ENCODE data around the gene ASNSD1.
"Not testable (repeated sequence)": the region's sequence is repeated elsewhere in the genome, so short reads cannot be mapped to it uniquely, and the experiment has no call there.

Gene ASNSD1

DNA sequence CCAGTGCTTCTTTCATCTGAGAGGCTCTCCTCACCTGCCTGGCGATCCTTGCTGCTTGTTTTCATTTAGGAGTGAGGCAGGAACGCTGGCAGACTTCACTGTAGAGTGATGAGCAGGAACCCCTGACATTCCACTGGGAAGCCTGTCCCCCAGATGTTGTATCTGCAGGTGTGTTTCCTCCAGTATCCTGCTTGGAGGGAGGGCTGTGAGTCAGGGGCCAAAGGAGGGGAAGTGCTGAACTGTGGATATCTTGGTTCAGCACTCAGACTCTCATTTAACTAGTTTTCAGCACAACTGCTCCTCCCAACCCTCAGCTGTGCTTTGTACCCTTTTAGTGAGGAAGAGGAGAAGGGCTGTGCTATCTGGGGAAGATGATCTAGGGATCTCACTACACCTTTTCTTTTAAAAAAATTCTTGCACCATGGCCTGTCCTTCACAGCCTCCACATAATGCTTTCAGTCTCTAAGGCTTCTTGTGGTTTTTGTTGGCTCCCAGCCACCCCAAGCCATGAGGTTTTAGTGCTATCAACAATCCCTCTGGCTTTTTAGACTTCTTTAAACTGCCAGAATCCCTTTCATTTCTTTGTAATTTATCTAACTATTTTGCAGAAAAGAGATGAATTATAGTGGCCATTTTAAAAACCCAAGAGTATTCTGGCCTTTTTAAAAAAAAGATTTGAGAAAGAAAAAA is 24.4 kb downstream of the ASNSD1 start:
- DNase-seq (ENCODE audit: low read depth in 3 of 3): no peak

DNA sequence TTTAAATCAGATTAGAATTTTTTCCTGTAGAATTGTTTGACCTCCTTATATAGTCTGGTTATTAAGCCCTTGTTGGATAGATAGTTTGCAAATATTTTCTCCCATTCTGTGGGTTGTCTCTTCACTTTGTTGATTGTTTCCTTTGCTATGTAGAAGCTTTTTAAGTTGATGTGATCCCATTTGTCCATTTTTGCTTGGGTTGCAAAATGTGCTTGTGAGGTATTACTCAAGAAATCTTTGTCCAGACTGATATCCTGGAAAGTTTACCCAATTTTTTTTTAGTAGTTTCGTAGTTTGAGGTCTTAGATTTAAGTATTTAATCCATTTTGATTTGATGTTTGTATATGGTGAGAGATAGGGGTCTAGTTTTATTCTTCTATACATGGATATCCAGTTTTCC is 26.5 kb downstream of the ASNSD1 start:
- not testable (repeated sequence) for DNase-seq (ENCODE audit: low read depth in 3 of 3)

DNA sequence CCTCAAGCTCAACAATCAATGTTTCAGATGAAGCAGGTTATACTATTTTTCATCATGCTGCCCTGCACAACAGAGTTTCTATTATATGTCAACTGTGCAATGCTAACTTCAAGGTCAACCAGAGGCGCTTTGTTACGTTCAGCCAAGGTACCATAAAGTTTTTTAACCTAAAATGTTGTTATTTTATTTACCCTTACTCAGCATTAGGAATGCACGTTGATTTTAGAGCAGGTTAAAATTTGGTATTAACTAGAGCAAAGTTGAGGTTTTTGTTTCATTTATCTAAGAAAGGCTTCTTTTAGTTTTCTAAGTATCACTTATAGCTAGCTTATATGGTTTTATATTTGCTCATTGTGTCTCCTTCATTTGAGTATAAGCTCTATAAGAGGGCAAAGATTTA is 35.0 kb downstream of the ASNSD1 start:
- no peak for DNase-seq (ENCODE audit: low read depth in 3 of 3)

DNA sequence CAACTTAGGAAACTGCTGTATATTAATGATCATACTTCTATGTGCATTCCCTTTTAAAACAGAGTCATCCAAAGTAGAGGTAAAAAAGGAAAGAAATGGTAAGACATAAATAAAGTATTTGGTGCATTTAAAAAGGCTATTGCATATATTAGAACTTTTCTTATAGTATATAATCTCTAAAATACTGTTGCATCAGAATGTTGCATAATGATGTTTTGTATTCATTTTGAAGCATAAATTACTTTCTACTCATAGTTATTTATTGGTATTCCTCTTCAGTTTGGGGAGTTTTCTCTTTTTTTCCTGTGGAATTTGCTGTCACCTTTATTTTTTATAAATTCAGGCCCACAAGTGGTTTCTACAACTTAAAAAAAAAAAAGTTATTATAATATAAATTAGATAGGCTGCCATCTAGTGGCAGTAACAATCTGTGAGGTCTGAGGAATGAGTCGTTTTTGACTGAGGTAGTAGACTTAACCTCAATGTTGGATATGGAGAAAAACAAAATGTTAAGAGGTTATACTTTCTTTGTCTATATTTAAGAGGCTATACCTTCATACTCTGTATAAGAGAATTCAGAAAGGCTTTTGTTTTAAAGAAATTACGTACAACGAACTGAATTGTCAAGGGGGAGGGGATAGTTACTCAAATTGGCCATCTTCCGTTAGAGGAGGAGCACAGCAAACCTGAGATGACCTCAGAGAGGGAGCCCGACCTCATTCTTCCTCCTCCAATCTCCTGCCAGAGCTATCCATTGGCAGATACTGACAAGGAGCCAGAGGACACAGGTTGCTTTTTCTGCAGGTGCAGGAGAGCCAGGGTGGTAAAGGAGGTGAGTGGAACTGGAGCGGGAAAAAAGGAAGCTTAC is 37.0 kb downstream of the ASNSD1 start:
- DNase-seq (ENCODE audit: low read depth in 3 of 3): no peak

GRCh38 chr2:189700681-189701080 is 39.4 kb downstream of the ASNSD1 start:
- no peak for DNase-seq (ENCODE audit: low read depth in 3 of 3)

- DNase-seq (ENCODE audit: low read depth in 3 of 3): no peak
These were observed 40.8 kb downstream of the ASNSD1 start for GRCh38 chr2:189702071-189702470.

GRCh38 chr2:189709501-189710221 is 48.4 kb downstream of the ASNSD1 start:
- no peak for DNase-seq (ENCODE audit: low read depth in 3 of 3)

- not testable (repeated sequence) for DNase-seq (ENCODE audit: low read depth in 3 of 3)
These were observed 56.3 kb downstream of the ASNSD1 start for GRCh38 chr2:189717593-189717992.

DNA sequence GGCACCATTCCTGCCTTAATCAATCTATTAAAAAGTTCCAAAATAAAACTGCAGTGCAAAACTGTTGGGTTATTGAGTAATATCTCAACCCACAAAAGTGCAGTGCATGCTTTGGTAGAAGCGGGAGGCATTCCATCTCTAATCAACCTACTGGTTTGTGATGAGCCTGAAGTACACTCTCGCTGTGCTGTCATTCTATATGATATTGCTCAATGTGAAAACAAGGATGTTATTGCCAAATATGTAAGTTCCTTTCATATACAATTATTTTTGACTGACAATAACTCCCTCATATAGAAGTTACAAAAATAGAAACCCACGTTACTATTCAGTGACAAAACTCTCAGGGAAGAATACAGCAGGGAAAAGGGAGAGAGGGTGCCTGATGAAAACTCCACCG is 58.3 kb downstream of the ASNSD1 start:
- no peak for DNase-seq (ENCODE audit: low read depth in 3 of 3)
